Brain pericyte (primary cell): ENCODE results near the gene DCDC2C.

Experiments used
- DNase-seq: peaks from one replicate; pipeline ENCODE4 v3.0.0-alpha.2; 2012; ENCODE audit warnings: low read depth, low spot score

Gene DCDC2C

GRCh38 chr2:3827673-3828575, 124.5 kb downstream of the DCDC2C start:
- DNase-seq = no peak

DNA sequence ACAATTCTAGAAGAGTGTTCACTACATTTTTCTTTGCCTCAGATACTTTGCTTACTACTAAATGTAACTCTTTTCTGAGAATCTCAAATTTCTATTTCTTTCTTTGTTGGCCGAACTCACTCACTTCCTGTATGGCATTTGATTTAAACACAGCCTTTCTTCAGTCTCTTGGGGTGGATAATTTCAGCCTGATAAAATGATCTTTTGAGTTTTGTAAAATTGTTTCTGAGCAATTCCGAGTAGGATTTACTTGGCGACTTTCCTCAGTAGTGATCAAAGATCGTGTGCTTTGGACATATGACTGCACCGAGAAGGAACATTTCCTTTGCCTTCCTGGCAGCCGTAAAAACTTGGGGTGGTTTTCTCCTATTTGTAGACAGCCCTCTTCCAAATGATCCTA, 127.4 kb downstream of the DCDC2C start:
- DNase-seq = no peak

DNA sequence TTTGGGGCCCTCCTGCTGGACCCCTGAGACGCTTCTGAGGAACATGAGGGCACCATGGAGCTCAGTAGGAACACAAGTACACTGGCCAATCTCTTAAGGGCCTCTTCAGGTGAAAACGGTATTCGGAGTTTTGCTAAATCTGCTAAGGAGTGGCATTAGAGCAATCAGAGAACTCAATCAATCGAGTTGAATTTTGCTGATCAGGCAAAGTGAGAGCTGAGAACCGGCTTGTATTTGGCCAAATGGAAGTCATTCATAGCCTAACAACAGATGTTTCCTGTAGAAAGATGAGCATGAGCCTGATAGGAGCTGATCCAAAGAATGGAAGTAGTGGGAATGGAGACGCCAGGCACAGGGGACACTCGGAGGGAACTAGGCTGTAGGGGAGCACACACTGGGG, 133.7 kb downstream of the DCDC2C start:
- no peak for DNase-seq

DNA sequence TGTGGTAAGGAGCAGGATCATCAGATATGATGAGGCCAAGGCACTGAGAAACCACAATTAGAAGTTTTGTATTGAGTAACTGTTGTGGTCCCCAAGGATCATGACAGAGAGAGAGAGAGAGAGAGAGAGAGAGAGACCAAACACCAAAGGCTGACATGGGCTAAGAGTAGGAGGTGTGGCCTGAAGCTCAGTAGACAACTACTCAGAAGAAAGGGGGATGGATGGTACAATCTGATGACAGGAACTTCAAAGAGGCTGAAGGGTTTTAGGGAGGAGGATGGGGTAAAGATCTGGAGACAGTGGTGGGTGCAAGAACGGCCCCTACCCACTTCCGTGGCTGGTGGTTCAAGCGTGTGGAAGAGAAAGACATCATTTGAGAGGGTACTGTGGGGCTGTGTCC, 135.0 kb downstream of the DCDC2C start:
- no peak for DNase-seq

- no peak for DNase-seq
Observed at GRCh38 chr2:3839476-3839875, 136.1 kb downstream of the DCDC2C start.

DNA sequence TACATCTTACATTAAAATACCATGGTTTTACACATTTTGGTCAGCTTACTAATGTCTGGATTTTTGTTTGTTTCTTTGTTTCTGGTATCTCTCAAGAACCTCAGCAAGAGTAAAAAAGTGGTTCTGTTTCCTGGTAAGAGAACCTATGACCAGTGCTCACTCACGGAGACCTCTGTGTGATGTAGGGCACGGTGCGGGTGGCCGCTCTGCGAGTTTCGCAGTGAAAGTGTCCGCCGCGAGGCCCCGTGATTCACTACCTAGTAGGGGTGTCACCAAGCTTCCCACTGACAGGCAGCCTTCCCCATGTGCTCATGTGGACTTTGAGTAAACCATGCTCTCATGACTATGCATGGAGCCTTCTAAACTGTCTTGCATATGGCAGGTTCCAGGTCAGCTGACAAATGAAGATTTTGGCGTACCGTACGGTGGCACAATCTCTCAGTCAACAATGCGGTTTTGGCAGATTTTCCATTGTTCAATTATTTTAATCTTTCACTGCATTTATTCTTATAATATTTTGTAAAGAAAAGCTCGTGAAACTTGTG, 137.3 kb downstream of the DCDC2C start:
- no peak for DNase-seq

DNA sequence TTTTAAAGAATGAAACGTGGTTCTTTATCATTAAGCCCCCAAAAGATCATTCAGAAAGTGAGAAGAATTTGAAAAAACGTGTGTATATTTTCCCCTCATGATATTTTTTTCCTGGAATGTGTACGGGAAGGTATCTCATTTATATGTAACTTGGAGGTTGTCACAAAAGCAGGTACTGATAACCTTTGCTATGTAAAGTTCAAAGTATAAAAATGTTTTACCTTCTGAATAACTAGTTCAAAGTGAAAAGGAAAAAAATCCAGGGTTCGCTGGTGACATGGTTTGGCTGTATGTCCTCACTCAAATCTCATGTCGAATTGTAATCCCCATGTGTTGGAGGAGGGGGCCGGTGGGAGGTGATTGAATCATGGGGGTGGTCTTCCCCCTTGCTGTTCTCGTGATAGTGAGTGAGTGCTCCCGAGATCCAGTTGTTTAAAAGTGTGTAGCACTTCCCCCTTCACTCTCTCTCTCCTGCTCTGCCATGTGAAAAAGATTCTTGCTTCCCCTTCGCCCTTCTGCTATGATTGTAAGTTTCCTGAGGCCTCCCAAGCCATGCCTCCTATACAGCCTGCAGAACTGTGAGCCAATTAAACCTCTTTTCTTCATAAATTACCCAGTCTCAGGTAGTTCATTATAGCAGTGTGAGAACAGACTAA, 144.2 kb downstream of the DCDC2C start:
- DNase-seq = no peak

DNA sequence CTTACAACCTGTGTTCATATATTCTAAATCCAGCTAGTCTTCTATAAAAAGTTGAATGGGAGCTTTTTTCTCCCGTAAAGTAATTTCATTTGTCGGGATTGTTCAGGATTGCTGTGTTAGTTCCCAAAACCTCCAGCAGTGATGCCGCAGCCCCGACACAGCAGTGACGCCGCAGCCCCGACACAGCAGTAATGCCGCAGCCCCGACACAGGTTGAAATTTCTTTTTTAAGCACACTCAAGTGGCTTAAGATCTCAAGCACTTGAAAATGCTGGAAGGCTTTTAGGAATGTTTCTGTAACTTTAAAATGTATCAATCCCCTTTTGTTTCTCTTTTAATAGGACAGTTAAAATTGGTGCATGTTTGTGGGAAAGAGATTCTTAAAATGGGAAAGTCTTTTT, 145.4 kb downstream of the DCDC2C start:
- DNase-seq = no peak

DNA sequence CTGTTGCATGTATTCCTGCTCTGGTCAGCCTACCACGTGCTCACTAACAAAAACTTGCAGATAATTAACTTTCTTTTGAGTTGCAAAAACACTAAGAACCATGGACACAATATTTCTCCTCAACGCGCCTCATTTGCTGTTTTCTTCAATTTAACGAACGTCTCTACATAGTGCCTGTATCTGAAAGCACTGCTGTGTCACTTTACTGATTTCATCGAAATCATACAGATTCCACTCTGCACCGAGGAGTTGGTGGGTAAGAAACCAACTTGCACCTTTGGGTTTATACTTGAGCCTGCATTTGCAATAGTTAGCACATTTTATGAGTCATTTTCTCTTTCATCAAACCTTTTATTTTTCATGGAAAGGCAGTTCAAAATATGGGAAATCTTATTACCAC, 145.8 kb downstream of the DCDC2C start:
- no peak for DNase-seq

- no peak for DNase-seq
Observed at GRCh38 chr2:3857576-3857975, 154.2 kb downstream of the DCDC2C start.

DNA sequence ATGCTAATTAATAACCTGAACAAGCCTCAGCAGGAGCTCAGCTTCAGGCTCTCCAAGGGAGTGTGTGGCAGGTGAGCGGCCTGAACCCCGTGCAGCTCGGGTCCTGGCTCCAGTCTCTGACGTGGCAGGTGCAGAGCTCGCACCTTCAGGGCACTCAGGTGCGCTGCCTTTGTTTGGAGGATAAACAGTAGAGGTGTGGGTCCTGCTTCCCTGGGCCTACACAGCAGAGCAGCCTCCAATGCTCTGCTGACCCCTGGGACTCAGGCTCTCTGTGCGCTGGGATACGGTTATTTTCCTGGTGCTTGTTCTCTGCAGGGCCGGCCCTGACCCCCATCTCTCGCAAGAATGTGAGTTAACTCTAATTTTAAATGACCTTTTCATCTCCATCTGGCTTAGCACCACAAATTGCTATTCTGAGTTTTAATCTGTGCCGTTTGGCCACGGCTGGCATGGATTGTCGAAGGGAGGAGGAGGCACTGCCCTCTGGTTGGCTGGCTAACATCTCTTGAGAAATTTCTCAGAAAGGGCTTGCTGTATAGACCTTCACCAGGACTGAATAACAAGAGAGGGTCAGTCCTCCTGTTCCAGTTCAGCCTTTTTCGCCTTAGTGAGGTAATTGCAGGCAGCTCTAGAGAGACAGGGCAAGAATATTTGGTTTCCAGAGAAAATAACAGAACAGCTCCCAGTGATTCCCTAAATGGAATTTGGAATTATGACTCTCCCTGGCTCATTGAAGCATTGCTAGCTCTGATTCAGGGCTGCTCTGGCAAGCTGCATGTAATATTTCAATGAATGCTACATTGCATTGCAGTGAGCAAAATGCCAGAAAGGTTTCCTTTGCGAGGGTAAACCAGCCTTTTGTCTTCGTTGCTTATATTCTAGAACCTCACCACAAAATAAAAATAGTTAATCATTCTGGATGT, 161.8 kb downstream of the DCDC2C start:
- no peak for DNase-seq

DNA sequence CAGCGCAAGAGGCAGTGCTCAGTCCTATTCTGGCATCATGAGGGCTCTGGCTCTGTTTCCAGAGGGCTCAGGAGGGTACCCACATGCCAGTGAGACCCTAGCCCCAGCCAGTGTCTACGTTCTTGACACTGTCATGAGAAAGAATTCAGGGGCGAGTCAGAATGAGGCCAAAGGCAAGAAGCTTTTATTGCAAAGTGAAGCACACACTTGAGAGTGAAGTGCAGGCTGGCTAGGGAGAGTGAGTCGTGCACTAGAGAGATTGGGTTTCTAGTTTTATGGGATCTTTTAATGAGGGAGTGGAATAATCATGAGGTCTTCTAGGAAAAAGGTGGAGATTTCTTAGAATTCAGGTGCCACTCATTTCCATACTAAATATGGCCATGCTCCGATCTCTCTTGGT, 164.1 kb downstream of the DCDC2C start:
- no peak for DNase-seq

DNA sequence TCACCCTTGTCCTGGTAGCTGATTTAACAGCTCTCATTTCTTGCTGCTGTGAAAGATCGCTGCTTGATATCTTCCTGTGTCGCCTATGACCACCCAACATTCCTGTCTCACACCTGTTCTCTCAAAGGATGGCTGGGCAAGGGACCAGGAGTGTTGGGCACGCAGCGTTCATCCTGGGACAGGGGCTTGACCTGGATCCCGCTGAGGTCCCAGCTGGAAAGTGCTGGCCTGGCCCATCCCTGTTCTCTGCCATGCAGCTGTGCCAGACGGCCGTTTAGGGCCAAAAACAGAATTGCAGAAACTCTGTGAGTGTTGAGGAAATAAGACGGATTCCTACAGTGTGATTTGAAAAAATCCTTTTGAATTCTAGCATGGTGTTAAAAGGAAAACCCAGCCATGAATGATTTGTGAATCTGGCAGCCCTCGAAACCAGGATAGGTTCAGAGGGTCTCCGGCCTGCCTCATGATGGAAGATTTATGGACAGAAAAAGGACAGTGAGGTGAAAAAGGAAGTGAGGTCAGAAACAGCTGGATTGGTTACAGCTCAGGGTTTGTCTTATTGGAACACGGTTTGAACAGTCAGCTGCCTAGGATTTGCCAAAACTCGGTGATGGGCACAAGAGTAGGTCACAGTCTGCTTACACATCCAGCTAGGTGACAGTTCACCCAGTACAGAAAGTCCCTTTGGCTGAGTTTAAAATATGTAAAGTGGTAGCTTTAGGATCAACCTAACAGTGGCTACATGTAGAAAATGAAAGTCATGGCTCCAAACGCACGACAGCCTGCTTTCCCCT, 164.8 kb downstream of the DCDC2C start:
- DNase-seq = no peak

DNA sequence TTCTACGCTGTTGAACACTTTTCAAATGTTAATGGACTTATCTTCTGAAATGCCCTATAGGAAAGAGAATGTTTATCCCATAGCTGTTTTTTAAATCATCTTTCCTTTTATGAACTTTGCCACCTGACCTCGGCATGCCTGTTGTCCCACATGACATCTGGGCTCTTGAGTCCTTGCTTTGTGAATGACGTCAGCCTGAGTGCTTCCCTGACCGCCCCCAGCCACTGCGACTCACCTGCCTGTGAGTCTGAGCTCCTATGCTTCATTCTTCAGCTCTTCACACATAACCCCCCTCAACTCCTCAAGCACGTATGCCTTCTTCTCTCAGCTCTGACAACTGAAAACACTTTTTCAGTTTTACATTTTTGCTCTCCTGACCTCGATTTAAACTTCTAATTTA, 166.8 kb downstream of the DCDC2C start:
- DNase-seq = no peak

DNA sequence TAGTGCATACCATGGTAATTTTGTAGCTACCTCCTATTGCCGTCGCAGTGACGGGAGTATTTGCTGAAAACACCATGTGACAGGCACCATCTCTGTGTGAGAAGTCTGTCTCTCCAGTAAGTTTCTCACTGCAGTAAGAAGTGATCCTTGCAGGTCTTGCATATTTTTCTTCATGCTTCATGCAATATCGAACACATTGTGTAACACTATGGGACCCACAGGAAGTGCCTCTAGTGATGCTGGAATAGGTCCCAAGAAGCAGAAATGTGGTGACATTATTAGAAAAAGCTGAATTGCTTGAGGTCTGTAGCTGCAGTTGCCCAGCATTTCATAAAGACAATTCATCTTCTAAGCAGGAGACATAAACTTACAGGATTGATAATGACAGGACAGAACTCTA, 167.6 kb downstream of the DCDC2C start:
- DNase-seq = no peak

DNA sequence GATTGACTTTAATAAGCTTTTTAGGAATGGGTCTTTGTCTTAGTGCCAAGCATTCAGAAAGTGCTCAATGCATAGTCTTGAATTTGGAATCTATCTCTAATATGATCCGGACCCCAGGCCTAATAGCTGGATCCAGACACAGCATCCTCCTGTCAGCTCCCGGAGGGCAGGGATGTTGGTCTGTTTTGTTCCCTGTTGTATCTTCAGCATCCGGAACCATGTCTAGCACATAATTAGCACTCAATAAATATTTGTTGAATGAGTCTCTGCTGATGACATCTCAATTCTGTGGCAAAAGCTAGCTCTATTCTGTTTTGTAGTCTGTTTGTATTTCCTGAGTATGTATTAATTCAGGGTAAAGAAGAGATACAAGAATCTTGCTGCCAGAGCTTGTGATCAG, 169.1 kb downstream of the DCDC2C start:
- DNase-seq = no peak

DNA sequence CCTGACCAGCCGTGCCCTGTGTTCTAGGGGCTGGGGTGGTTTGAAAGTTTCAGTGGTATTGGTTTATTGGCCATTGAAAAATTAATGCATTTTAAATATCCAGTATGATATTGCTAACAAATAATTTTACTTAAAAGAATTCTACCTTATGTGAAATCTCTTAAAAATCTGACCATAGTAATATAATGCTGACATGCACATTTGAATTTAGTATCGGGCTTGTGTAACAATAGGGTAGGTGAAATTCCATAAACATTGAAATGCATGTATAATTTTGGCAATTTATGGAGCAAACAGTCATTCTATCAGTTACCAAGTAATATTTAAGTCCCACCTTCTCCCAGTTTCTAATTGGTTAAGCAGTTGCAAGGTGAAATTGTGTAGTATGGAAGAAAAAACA, 170.5 kb downstream of the DCDC2C start:
- DNase-seq = no peak

DNA sequence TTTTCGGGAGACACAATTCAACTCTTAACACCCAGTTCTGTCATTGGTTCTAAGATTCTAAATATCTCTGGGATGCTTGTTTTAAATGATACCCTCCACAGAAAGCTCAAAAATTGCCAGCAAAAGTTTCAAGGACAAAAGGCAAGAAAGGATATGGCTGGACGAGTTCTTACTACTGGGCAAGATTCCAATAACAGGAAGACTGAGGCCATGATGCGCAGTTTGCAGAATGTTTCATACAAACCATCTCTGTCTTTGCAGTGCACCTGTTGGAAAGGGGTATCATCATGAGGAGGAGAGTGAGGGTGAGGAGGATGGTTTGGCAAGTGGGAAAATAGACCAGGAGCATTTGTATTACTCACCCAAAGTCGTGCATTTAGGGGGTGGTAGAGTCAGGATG, 172.8 kb downstream of the DCDC2C start:
- DNase-seq = no peak

GRCh38 chr2:3876685-3877084, 173.3 kb downstream of the DCDC2C start:
- no peak for DNase-seq

DNA sequence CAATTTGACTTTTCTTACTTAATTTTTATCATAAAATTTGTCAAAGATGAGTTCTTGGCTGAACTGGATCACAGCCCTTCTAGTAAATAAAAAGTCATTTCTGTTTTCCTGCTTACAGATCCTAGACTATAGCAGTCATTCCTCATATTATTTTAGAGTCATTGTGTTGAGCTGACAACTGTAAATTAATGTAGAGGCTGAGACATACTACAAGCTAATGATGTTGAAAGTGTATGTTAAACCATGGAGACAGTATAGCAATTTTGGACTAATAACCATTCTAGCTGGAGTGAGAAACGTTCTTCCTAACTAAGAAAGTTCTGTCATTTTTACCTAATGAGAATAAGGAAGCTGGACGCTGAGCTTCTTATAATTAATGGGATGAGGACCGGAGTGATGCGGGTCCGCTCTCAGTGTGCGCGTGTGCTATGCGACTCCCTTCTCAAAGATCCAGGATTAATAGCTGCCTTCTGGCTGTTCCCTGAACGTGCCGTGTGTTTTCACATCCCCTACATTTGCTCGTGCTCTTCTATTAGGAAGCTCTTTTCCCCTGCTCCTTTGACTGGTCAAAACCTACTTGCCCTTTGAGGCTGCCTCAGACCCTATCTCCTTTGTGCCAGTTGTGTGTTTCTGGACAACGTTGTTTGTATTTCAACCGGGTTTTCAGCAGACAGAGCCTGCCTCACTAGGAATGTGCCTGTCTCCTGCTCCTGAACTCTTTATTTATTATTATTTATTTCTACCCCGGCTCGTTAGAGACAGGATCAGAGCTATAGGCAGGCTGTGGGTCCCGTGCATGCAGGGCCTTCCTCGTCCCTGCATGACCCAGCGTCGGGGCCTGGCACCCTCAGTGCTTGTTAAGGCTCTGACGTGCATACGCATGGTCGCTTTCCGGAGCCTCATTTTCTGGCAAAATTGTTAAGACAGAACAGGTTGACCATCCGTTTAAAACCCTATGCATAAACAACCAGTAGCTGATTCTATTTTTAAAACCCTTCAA, 182.6 kb downstream of the DCDC2C start:
- no peak for DNase-seq
